HG03159 (cell line): Measurements from ENCODE around the gene FANCE.
"Not testable (repeated sequence)": the region's sequence is repeated elsewhere in the genome, so short reads cannot be mapped to it uniquely, and the experiment has no call there.

ENCODE experiments used
- ATAC-seq: cut with Tn5 transposase; IDR thresholded peaks from one replicate; pipeline ENCODE4 v1.9.1; 2021; ENCODE audit warnings: mild to moderate bottlenecking, moderate library complexity; ENCODE audit not compliant: unreplicated experiment

Gene FANCE

GRCh38 chr6:35432291-35432690, 19.8 kb upstream of the FANCE start:
- ATAC-seq, result no peak

- not testable (repeated sequence) for ATAC-seq
These were observed 19.4 kb upstream of the FANCE start for GRCh38 chr6:35432702-35433101.

- no peak for ATAC-seq
These were observed 16.9 kb upstream of the FANCE start for GRCh38 chr6:35435074-35435837.

- ATAC-seq, result no peak
These were observed 15.9 kb upstream of the FANCE start for GRCh38 chr6:35436071-35436857.

- ATAC-seq, result not testable (repeated sequence)
These were observed 13.6 kb upstream of the FANCE start for GRCh38 chr6:35438378-35439065.

- no peak for ATAC-seq
These were observed 12.8 kb upstream of the FANCE start for GRCh38 chr6:35439308-35439707.

- ATAC-seq, result no peak
These were observed 10.9 kb upstream of the FANCE start for GRCh38 chr6:35441205-35441604.

- ATAC-seq, result no peak
These were observed 10.5 kb upstream of the FANCE start for GRCh38 chr6:35441642-35442041.

GRCh38 chr6:35442693-35443092, 9.4 kb upstream of the FANCE start:
- no peak for ATAC-seq

- ATAC-seq, result no peak
These were observed 8.7 kb upstream of the FANCE start for GRCh38 chr6:35443341-35444030.

GRCh38 chr6:35445691-35446090, 6.4 kb upstream of the FANCE start:
- ATAC-seq, result no peak

GRCh38 chr6:35448191-35448590, 3.9 kb upstream of the FANCE start:
- ATAC-seq, result no peak

- peak; percentile 38 for ATAC-seq
These were observed 2.8 kb upstream of the FANCE start for GRCh38 chr6:35449287-35449881.

- no peak for ATAC-seq
These were observed 570 bp upstream of the FANCE start for GRCh38 chr6:35451354-35452182.

- ATAC-seq, result no peak
These were observed 1.1 kb downstream of the FANCE start for GRCh38 chr6:35453236-35453635.

GRCh38 chr6:35454391-35455110, 2.4 kb downstream of the FANCE start:
- no peak for ATAC-seq

GRCh38 chr6:35457907-35458306, 5.8 kb downstream of the FANCE start:
- no peak for ATAC-seq

GRCh38 chr6:35461270-35461669, 9.1 kb downstream of the FANCE start:
- ATAC-seq, result no peak

GRCh38 chr6:35463292-35463691, 11.2 kb downstream of the FANCE start:
- no peak for ATAC-seq
